Brain microvascular endothelial cell (primary cell): ENCODE data around the gene EP400.
"Not testable (repeated sequence)": the region's sequence is repeated elsewhere in the genome, so short reads cannot be mapped to it uniquely, and the experiment has no call there.

Experiments used
- DNase-seq: peaks from one replicate; pipeline ENCODE4 v3.0.0-alpha.2; 2020
- H3K27ac ChIP-seq: fragments of 250-450 bp; sonication (Bioruptor Pico); 2 replicates; pipeline ENCODE4 v1.5.1; 2020; ENCODE audit warnings: mild to moderate bottlenecking, moderate library complexity
- H3K27me3 ChIP-seq: fragments of 250-450 bp; sonication (Bioruptor Pico); replicated peaks from 2 replicates; pipeline ENCODE4 v1.5.1; 2020; ENCODE audit warnings: mild to moderate bottlenecking
- H3K36me3 ChIP-seq: fragments of 250-450 bp; sonication (Bioruptor Pico); replicated peaks from 2 replicates; pipeline ENCODE4 v1.5.1; 2020; ENCODE audit warnings: mild to moderate bottlenecking
- H3K4me3 ChIP-seq: 2 replicates; pipeline ENCODE4 v1.5.1; 2011; ENCODE audit warnings: low read depth, mild to moderate bottlenecking, control low read depth, low read length, moderate library complexity
- CTCF ChIP-seq: IDR thresholded peaks from 2 replicates; pipeline ENCODE4 v1.5.1; 2011; ENCODE audit warnings: low read depth, mild to moderate bottlenecking, moderate library complexity, low read length, control low read depth, inconsistent platforms; ENCODE audit errors: missing control alignments
- in situ Hi-C: cut with HindIII; loops from 2 replicates; pipeline ENCODE4 v1.10.0; 2017; ENCODE audit warnings: low sequenced_read_pairs, low pct_ligation_motif_present

The EP400 gene

GRCh38 chr12:131980263-131980662, 30.5 kb downstream of the EP400 start:
- H3K4me3 ChIP-seq = no peak overlapping the region
- no peaks in the 10 kb centered on the region for H3K27me3 ChIP-seq
- in situ Hi-C loops = loop anchor here (10.0 kb wide), 1 partner anchor 95 kb away; no protein-coding TSS in a partner anchor
- peaks cover 12% of the 10 kb centered on the region for H3K36me3 ChIP-seq
- TF ChIP-seq CTCF = no peak
- DNase-seq = no peak
- no peak overlapping the region for H3K27ac ChIP-seq

GRCh38 chr12:131981388-131981787, 31.6 kb downstream of the EP400 start:
- H3K27me3 ChIP-seq = no peaks in the 10 kb centered on the region
- H3K27ac ChIP-seq = no peak overlapping the region
- no peak for TF ChIP-seq CTCF
- peaks cover 19% of the 10 kb centered on the region for H3K36me3 ChIP-seq
- no peak overlapping the region for H3K4me3 ChIP-seq
- in situ Hi-C loops = loop anchor here (10.0 kb wide), 1 partner anchor 97 kb away; no protein-coding TSS in a partner anchor
- DNase-seq = no peak

DNA sequence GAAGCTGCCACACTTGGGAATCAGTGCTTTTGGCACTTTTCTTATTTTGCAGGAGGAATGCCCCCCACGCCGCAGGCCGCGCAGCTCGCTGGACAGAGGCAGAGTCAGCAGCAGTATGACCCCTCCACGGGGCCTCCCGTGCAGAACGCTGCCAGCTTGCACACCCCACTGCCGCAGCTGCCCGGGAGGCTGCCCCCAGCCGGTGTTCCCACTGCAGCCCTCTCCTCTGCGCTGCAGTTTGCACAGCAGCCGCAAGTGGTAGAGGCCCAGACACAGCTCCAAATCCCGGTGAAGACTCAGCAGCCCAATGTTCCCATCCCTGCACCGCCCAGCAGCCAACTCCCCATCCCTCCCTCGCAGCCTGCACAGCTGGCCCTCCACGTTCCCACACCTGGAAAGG, 32.3 kb downstream of the EP400 start:
- peaks cover 24% of the 10 kb centered on the region for H3K36me3 ChIP-seq
- in situ Hi-C loops = loop anchor here (10.0 kb wide), 1 partner anchor 97 kb away; no protein-coding TSS in a partner anchor

DNA sequence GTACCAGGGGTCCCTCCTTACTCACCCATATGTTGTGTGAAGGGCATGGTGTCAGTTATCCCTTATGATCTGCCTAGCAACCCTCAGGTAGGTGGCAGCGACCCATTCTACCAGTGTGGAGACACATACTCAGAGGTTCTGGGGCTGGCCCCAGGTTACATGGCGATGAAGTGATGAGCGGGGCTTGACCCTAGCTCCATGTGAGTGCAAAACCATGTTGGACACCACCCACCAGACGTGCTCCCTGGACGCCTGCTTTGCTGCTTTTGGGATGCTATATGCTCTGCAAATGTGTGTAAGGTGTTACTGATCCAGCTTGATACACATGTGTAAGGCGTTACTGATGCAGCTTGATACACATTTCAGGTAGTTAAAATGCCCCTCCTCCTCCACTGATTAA, 33.3 kb downstream of the EP400 start:
- no peak overlapping the region for H3K27ac ChIP-seq
- H3K4me3 ChIP-seq = no peak overlapping the region
- no peak for DNase-seq
- H3K27me3 ChIP-seq = no peaks in the 10 kb centered on the region
- peaks cover 29% of the 10 kb centered on the region for H3K36me3 ChIP-seq
- TF ChIP-seq CTCF = no peak
- in situ Hi-C loops = loop anchor here (10.0 kb wide), 1 partner anchor 98 kb away; no protein-coding TSS in a partner anchor

More for the DNA sequence above, 32.3 kb downstream of the EP400 start:
- no peak overlapping the region for H3K4me3 ChIP-seq
- H3K27me3 ChIP-seq = no peaks in the 10 kb centered on the region
- DNase-seq = no peak
- TF ChIP-seq CTCF = no peak
- H3K27ac ChIP-seq = no peak overlapping the region

DNA sequence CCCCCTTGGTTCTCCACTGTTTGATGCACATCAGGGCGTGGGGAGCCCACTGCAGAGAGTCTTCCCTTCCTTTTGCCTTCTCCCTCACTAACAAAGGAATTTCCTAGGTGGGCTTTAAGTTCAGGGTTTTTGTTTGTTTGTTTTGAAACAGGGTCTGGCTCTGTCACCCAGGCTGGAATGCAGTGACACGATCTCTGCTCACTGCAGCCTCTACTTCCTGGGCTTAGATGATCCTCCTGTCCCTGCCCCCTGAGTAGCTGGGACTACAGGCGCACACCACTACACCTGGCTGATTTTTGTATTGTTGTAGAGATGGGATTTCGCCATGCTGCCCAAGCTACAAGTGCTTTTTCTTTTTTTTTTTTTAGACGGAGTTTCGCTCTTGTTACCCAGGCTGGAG, 33.8 kb downstream of the EP400 start:
- Histone ChIP-seq H3K27ac (no peak overlapping the region), H3K36me3 (peaks cover 31% of the 10 kb centered on the region), H3K4me3 (no peak overlapping the region), H3K27me3 (no peaks in the 10 kb centered on the region)
- in situ Hi-C loops = loop anchor here (10.0 kb wide), 1 partner anchor 99 kb away; no protein-coding TSS in a partner anchor
- no peak for TF ChIP-seq CTCF
- DNase-seq = no peak

- Histone ChIP-seq H3K27me3 (no peaks in the 10 kb centered on the region), H3K27ac (no peak overlapping the region), H3K36me3 (peaks cover 31% of the 10 kb centered on the region), H3K4me3 (no peak overlapping the region)
- no peak for TF ChIP-seq CTCF
- DNase-seq = no peak
- in situ Hi-C loops = loop anchor here (10.0 kb wide), 1 partner anchor 100 kb away; no protein-coding TSS in a partner anchor
Measured at GRCh38 chr12:131984334-131984733, 34.6 kb downstream of the EP400 start.

DNA sequence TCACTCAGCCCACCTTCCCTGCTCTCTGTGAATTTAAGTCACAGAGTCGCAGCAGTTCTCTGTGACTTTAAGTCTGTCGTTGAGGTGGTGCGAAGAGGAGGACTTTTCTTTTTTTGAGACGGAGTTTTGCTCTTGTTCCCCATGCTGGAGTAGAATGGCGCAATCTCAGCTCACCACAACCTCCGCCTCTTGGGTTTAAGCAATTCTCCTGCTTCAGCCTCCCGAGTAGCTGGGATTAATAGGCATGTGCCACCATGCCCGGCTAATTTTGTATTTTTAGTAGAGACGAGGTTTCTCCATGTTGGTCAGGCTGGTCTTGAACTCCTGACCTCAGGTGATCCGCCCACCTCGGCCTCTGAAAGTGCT, 35.8 kb downstream of the EP400 start:
- not testable (repeated sequence) for DNase-seq

More for the DNA sequence above, 35.8 kb downstream of the EP400 start:
- in situ Hi-C loops = loop anchor here (10.0 kb wide), 1 partner anchor 101 kb away; no protein-coding TSS in a partner anchor
- not testable (repeated sequence) for H3K27ac ChIP-seq, H3K27me3 ChIP-seq, H3K4me3 ChIP-seq
- peaks cover 34% of the 10 kb centered on the region for H3K36me3 ChIP-seq
